Measurements from ENCODE around the gene PTCD2.
A peak's percentile ranks its signal among the peaks of the same experiment; 100 is the strongest.

PTCD2 gene

DNA sequence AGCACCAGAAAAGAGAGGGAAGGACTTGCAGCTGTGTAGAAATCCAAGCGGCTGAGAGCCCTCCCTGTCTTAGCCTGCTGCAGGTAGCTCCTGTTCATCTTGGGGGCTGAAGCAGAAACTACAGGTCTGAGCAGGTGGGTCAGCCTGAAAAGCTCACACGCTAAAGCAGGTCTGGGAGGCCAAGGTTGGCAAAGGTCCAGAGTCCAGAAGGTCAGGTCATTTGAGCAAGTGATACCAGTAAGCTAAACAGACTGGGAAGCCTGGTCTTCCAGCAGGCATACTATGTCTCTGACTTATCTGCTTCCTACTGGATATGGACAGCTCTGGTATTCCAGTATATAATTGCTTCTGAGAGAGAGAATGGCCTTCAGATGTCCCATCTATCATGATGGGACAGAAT lies 26.2 kb downstream of the PTCD2 start:
- no peak for DNase-seq (ENCODE audit: low spot score)

DNA sequence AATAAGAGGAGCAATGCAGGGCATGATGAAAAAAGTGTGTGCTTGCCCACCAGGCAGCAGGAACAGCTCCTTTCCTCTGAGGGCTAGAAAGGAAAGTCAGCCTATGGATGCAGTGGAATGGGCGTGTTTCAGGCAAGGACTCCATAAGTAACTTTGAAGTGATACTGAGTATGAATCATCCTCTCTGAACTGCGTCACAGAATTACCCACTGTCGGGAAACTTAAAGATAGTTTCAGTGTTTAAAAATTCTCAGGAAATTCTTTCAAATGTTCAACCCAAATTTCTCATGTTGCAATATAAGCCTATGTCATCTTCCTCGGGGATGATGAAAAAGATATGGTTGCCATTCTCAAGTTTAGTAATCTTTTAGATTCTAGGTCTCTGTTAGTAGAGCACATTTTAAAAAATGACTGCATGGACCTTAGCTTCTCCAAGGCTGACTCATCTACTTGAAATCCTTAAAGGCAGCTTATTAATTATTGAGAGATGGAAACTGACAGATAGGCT lies 27.7 kb downstream of the PTCD2 start:
- no peak for DNase-seq (ENCODE audit: low spot score)

DNA sequence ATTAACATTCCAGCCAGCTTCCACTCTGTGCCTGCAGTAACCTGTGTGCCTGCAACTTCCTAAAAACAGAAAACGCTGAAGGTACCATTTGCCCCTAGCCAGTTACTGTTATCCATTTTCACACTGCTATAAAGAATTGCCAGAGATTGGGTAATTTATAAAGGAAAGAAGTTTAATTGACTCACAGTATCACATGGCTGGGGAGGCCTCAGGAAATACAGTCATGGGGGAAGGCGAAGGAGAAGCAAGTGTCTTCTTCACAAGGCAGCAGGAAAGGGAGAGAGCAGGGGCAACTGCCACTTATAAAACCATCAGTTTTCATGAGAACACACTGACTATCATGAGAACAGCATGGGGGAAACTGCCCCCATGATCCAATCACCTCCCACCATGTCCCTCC lies 31.2 kb downstream of the PTCD2 start:
- no peak for DNase-seq (ENCODE audit: low spot score)

DNA sequence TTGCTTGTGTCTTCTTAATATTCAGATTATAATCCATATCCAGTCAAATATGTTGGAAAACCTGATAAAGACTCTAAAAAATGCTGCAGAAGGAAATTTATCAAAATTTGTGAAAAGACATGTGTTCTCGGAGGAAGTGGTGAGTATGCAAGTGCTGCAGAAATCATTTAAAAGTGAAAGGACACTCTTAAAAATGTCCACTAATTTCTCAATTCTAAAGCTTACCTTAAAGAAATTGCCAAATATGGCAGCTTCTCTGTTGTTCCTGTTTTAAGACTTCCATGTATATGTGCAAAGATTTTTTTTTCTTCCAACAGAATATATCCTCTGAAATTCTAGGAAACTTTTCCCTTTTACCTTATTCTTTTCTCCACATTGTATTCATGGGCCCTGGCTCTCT lies 32.4 kb downstream of the PTCD2 start:
- no peak for DNase-seq (ENCODE audit: low spot score)

DNA sequence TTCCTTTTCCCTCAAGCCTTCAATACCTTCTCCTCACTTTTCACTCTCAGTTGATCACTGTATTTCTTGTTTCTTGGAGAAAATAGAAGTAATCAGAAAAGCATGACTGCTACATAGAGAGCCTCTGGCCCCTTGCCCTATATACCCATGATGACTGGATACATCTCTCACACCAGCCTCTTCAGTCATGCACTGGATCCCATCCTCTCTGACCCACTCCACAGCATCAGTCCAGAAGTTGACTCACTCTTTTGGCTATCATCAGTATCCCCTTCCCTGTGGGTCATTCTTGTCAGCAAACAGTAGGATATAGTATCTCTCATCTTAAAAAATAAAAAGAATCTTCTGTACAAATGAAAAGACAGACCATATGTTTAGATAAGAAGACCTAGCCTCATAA lies 32.9 kb downstream of the PTCD2 start:
- DNase-seq (ENCODE audit: low spot score): no peak

DNA sequence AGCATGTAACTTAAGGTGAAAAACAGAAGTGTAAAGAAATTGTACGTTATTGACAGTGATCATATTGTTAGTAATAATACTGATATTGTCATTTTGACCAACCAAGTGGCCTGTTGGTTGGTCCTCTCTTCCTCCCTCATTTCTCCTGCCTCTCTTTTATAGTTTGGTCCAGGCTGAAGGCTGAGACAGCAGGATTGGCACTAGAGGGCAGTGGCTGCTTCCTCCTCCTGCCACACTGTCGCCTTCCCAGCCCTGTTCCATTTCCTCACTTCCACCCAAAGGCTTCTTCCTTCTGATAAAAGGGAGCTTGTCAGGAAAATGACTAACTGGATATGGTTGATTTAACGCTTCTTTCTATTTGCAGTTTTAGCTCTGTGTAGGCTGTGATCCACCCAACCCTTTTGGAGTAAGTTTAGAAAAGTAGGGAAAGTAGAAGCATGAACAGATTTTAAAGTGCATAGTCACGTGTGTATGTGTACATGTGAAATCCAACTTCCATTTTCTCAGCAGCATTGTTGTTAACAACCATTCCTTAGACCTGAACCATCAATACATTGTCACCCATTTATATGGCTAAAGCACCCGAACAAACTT lies 35.6 kb downstream of the PTCD2 start:
- DNase-seq (ENCODE audit: low spot score): peak; percentile 61

DNA sequence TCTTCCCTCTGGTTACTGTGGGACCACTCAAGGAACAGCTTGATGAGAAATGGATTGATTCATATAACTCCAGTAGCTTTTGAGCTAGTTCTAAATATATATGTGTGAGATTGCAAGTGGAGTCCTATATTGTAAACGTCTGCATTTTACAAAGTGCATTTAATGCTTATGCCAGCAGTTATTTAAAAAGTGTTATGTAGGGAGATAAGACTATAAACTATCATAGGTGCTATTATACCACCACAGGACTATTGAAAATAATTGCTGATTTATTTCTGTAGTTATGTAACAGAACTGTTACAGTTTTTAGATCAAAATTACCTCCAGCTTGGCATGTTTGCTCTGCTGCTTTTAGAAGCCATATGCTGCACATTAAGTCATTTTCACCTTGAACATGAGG lies 36.2 kb downstream of the PTCD2 start:
- DNase-seq (ENCODE audit: low spot score): no peak

DNA sequence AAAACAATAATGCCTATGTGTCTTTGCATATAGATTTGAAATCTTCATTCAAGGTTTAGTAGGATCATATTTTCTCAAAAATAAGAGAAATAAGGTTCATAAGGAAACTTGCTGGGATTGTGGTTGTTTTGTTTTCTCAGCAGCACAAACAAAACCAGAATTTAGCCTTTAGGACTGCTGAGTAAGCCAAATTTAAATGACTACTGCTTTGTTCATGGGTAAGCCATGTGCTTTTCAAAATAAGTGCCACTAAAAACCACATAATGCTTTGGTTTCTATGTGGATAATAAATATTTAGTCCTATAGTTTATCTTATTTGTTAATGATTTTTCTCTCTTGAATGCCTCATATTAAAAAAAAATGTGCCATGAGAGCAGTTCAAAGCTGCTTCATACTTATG lies 38.8 kb downstream of the PTCD2 start:
- DNase-seq (ENCODE audit: low spot score): no peak

DNA sequence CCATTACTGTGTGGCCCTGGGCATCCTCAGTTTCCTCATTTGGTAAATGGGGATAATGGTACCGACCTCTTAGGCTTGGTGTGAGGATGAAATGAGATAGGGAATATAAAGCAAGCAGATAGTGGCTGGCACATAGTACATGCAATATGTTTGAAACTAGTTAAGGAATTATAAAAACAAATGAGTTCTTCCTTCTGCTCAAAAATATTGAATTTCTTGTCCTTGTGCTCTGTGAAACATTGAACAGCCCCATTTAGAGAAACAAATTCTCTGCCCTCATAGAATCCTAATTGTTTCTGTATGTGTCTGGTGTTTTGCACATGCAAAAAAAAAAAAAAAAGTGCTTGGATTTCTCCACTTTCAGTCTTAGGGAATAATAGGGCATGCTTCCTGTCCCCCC lies 39.7 kb downstream of the PTCD2 start:
- DNase-seq (ENCODE audit: low spot score): no peak

DNA sequence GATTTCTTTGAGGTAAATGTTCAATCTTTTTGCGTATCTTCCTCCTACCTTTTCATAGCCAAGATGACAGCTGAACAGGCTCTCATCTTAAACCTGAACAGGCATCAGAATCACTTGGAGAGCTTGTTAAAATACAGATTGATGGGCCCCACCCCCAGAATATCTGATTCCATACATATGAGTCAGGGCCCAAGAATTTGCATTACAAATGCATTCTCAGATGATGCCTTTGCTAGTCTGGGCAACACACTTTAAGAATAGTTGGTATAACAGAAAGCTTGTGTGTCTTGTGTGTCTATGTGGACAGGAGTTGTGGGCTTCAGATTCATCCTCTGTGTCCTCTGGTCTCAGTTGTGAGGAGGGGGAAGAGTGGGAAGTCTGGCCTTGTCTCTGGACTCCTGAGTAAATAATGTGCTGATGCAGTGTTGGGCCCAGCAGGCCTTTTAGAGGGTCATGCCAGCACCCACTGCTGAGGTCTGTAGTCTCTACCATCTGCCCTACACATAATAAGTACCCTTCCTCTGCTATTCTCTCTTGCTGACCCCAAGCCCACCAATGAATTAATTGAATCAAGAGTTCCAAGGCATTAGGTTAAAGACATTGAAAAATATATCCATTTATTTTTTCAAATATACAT lies 43.1 kb downstream of the PTCD2 start:
- DNase-seq (ENCODE audit: low spot score): no peak

DNA sequence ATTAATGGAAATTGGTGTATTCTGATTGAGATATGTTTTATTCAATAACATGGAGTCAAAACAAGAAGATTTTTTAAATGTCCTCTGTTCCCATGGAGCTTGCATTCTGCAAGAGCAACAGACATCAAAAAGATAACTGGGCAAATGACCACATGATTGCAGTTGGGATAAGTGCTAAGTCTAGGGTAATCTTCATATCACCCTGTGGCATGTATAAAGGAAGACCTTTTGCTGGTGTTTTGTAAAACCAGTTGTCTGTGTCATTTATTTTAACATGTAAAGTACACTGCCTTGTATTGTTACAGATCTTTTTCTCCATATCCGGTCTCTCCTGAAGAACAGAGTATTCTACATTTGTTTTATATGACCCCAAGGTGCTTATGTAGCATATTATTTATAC lies 44.0 kb downstream of the PTCD2 start:
- DNase-seq (ENCODE audit: low spot score): no peak

DNA sequence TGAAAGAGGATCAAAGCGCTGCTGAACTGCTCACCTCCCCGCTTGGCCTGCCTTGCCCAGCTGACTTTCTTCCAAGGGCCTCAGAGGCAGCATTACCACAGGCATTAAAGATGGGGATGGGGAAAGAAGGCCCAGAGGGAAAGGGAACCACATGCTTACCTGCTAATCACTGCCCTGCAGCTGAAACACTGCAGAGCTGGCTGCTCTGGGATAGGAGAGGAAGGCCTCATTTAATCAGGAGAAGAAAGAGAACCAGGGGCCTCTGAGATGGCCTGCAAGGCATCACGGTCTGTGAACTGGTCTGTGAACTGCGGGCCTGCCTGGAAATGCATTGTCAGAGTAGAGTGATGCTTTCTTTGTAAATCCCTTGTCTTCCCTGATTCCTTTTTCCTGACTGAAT lies 44.8 kb downstream of the PTCD2 start:
- no peak for DNase-seq (ENCODE audit: low spot score)

DNA sequence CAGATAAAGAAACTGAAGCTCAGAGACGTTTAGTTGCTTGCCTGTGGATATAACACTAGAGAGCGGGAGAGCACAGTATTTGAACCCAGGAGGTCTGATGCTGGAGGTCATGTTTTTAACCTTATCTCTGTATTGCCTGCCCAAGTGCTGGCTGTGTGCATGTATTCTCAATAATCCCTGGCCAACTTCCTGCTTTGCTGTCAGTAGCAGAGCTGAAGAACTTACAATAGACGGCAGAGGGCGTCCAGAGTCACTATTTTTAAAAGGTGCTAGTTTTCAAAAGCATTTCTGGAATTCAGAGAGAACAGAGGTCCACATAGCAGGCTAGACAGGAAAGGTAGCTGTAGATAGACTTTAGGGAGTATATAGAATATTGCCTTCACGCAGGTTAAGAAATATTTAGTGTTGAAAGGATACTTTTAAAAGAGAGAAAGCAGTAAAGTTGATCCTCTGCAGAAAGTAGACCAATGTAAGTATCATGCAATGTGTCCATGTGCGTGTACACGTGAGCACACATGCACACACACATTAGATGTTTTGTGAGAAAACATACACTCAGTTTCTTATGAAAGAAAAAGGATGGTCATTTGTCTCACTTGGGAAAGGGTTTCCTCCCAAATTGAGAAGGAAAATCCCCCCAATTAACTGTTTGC lies 46.3 kb downstream of the PTCD2 start:
- peak; percentile 53 for DNase-seq (ENCODE audit: low spot score)

DNA sequence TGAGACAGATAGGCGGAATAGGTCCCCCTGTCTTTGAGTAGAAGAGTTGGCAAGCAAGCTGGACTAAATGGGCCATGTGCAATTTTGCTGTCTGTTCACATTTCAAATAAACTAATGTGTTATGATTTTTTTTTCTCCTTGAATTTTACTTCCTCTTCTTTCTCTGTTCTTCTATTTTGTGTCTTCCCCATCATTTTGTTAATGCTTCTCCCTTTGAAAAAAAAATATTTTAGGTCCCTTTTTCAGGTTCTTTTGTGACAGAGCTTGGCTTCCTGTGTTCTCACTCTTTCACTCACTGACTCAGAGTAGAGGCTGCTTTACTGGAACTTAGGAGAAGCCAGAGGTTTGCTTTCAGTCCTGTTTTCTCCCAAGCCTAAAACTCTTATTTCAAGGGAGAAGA lies 48.1 kb downstream of the PTCD2 start:
- no peak for DNase-seq (ENCODE audit: low spot score)

DNA sequence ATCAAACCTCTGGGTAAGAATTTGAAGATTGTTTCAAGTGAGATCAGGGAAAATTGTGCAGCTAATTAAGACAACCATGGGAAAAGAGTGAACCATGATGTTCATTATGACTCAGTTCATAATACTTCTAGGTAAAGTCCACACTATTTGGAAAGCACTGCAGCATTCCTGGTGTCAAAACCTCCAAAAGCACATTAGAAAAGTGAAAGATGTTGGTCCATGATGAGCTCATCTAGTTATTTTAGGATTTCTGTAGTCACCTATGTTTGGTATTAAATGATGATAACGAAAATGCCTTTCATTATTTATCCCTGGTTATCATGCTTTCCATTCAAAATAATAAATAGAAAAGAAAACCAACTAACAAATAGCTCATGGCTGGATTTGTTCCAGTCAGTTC lies 49.1 kb downstream of the PTCD2 start:
- no peak for DNase-seq (ENCODE audit: low spot score)

DNA sequence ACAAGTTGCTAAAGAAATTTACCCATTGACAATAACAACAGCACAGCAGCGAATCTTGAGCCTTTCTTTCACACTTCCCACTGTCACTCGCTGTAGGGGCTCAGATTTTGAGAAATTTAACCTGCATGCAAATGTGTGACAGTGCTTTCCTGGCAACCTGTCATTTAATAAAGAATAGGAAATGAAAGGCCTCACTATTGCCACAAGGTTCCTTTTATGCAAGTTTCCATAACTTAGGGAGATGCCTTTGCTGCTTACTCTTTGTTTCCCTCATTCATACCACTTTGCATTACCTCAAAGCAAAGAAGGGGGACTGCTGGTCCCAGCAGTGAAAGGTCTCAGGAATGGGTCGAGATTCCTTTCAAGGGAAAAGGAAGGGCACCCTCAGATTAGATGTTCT lies 49.5 kb downstream of the PTCD2 start:
- no peak for DNase-seq (ENCODE audit: low spot score)

DNA sequence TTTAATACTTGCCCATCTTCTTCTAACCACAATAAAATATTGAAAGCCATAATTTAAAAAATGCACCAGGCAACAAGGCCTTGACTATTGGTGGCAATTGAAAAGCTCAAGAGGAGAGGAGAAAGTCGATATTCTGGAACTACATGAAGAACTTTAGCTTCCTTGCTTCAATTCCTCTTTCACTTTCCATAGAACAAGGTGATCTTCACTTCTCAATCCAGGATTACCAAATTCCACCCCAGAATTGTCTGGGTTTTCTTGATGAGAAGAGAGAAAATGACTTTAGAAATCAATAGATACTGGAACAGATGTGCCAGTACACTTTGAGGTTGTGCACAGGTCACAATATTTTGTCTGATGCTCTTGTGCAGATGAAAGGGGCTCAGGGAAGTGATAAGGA lies 52.2 kb downstream of the PTCD2 start:
- no peak for DNase-seq (ENCODE audit: low spot score)

DNA sequence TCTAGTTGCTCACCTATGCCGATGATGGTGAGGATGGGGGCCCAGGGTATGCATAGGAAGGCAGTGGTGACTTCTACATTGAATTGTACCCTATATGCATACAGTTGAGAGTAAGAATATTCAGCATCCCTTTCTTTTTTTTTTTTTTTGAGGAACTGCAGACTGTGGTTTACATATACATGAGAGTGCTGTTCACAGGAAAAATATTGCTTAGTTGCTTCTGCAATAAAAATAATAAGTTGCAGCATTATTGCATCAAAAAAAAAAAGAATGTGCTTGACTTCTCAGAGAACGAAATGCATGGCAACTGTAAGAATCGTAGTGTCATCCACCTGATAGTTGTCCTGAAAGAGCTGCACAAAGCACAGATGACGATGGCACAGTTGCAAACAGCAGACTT lies 52.8 kb downstream of the PTCD2 start:
- no peak for DNase-seq (ENCODE audit: low spot score)

DNA sequence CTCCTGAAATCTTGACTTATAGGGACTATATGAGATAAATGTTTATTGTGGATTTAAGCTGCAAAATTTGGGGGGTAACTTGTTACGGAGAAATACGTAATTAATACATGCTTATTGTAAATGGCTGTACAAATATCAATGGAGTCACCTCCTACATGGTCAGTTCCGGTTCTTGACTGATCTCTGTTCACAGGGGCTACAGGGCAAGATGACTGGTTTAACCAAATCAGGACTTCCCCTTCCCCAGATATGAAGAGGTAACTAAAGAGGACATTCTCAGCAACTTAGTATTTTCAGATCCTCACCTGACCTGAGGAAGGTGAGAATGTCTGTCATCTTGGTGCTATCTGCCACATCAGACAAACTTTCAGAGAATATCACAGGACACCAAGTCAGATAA lies 54.7 kb downstream of the PTCD2 start:
- no peak for DNase-seq (ENCODE audit: low spot score)

DNA sequence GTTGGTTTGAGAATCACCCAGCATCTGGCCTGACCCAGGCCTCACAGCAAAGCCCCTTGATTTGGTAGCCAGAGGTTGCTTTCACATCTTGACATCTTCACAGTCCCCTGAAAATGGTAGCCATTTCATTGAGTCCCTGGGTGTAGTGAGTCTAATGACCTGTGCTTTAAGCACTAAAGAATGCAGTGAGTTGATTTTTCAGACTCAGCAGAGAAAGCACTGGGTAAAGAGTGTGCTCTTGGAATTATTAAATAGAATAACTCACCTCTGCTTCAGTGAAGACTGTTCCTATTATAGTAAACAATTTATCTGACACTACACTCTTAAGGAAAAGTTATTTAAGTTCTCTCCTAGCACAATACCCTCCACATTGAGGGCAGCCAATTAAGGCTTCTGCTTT lies 56.2 kb downstream of the PTCD2 start:
- no peak for DNase-seq (ENCODE audit: low spot score)

DNA sequence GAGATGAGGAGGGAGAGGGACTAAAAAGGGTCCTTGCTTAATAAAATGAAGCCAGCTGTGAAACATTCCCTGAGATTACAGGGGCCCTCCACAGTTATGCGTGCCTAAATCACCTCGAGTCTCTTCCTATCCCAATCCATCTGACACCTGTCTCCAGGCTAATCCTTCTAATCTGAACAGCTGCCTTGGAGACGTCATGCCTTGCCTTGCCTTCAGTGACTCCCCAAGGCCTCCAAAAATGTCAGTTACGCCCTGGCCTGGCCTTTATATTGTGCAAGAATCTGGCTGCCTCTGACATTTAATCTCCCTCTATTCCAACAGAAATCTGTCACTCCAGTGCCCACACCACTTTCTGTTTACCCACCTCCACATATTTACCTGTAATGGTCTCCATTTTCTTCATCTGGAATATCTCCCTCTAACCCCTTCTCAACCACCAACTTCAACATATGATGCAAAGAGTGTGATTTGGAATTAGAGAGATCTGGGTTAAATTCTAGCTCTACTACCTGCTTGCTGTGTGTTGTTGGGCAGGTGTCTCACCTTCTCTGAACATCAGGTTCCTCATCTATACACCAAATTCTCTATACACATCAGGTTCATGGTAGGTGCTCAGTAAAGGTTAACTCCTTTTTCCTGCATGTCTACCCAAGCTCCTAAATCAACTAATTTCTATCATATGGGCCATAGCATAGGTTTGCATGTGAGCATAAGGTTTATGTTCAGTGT lies 57.9 kb downstream of the PTCD2 start:
- no peak for DNase-seq (ENCODE audit: low spot score)

DNA sequence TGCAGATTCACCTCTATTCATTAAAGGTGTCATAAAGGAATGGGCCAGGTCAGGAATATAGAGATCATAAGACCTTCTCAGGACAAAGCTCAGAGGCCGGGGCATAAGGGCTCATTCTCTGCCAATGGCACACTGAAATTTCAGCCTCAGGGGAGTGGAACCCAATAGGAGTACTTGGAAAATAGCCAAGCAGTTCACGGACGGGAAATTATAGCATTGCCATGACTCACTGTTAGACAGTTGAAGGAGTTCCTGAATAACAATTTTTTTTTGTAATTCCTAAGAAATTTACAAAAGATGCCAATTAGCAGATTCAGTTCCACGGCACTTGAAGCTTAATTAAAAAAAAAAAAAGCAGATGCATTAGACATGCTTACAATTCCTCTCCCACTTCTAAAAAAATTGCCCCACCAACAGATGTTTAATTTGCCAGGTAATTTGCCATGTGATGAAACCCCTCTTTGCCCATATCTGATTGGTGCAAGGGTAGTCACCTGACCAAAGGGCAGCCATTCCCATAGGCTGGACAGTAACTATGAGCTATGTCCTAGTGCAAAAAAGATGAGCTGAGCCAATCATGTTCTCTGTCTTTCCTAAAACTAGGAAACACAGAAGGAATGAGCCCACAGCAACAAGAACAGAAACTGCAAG lies 58.6 kb downstream of the PTCD2 start:
- peak; percentile 42 for DNase-seq (ENCODE audit: low spot score)

DNA sequence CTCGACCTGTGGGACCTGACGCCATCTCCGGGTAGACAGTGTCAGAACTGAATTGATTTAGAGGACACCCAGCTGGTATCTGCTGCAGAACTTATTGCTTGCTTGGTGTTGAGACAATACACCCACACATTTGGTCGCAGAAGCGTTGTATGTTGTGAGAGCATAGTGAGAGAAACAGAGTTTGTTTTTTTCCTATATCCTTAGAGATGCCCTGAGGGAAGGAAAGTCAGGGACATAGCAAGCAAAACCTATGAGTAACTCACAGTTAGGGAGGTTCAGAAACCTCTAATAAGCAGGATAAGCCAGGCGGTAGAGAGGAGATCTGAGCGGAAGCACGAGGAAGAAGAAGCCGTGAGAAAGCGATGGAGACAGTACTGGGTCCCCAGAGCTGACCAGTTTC lies 59.8 kb downstream of the PTCD2 start:
- no peak for DNase-seq (ENCODE audit: low spot score)
